Kidney capillary endothelial cell (primary cell): ENCODE results near the gene CENPB.
"Not testable (repeated sequence)": the region's sequence is repeated elsewhere in the genome, so short reads cannot be mapped to it uniquely, and the experiment has no call there.

ENCODE experiments used
- DNase-seq: peaks from one replicate; pipeline ENCODE4 v3.0.0-alpha.2; 2018; ENCODE audit warnings: low spot score

CENPB gene

GRCh38 chr20:3811467-3812258, 25.1 kb upstream of the CENPB start:
- peak; percentile 97 for DNase-seq

GRCh38 chr20:3808544-3808943, 22.0 kb upstream of the CENPB start:
- DNase-seq = no peak

DNA sequence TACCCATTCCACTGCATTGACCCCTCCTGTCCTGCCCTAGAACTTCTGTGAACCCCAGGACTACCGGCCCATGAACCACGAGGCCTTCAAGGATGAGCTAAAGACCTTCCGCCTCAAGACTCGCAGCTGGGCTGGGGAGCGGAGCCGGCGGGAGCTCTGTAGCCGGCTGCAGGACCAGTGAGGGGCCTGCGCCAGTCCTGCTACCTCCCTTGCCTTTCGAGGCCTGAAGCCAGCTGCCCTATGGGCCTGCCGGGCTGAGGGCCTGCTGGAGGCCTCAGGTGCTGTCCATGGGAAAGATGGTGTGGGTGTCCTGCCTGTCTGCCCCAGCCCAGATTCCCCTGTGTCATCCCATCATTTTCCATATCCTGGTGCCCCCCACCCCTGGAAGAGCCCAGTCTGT, 18.2 kb upstream of the CENPB start:
- no peak for DNase-seq

- no peak for DNase-seq
Observed at GRCh38 chr20:3804254-3804751, 17.8 kb upstream of the CENPB start.

DNA sequence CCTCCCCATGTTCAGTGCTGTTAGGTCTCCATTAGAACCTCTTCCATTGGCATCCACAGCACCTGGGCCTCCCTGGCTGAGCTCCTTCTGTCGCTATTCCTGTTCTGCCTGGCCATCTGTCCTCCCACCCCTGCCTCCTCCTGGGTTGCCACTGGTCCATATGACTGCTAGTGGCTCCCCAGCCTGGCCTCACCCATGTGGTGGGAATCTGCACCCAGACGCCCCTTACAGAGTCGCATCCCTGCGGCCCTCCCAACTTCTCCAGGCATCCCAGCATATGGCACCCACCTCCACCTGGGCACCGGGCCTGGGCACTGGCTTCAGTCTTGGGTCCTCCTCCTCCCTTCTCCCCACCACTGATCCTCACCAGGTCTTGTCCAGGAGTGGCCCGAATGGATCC, 17.3 kb upstream of the CENPB start:
- no peak for DNase-seq

DNA sequence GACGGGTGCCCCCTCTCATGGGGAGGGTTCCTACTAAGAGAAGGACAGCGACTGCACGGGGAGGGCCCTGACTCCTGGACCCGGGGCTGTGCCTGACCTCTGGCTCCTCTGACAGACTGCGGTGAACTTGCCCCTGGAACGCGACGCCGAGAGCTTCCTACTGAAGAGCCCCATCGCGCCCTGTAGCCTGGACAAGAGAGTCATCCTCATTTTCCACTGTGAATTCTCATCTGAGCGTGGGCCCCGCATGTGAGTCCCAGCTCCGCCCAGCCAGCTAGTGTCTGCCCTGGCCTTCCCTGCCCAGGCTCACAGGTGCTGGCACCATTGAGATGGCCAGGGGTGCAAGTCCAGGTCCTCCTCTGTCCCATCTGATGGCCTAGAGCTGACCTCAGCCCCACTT, 16.7 kb upstream of the CENPB start:
- no peak for DNase-seq

GRCh38 chr20:3802524-3803239, 16.1 kb upstream of the CENPB start:
- no peak for DNase-seq

GRCh38 chr20:3801846-3802245, 15.3 kb upstream of the CENPB start:
- no peak for DNase-seq

DNA sequence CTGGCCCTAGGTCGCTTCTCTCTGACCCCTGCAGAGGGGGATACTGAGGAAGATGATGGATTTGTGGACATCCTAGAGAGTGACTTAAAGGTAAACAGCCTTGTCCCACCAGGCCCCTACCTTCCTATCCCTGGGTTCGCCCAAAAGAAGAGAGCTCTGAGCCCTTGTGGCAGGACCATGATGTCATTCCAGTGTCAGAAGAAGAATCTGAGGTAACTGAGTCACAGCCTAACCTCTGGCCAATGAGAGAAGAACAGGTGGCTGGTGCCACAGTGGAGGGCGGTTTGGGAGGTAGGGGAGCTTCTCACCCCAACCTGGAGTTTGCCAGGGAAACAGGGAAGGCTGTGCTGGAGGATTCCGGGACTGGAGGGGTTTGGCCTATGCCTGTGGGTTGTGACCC, 14.8 kb upstream of the CENPB start:
- DNase-seq = no peak

DNA sequence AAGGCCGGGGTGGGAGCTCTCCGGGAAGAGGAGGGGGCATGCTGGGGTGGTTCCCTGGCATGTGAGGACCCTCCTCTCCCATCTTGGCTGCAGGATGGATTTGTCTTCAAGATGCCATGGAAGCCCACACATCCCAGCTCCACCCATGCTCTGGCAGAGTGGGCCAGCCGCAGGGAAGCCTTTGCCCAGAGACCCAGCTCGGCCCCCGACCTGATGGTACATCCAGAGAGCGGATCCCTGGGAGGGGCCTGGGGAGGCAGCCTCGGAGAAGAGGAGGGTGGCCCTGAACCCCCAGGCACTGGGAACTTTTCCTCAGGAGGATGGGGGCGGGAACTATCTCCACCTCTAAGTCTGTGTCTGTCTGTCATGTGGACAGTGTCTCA, 14.3 kb upstream of the CENPB start:
- no peak for DNase-seq

- DNase-seq = no peak
Observed at GRCh38 chr20:3800256-3800877, 13.8 kb upstream of the CENPB start.

DNA sequence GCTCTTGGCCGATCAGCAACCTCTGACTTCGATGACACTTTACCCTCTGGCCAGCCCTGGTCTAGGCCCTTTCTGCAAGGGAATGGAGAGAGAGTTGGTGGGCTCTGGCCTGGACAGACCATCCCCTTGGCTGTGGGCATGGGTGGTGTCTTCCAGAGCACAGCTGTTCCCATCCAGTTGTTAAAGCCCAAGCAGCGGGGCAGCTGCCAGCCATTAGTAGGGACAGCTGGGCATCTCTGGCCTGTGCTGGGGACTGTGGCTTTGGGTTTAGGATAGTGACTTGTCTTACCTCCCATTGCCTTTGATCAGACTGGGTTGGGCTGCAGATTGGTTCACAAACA, 12.3 kb upstream of the CENPB start:
- DNase-seq = no peak

DNA sequence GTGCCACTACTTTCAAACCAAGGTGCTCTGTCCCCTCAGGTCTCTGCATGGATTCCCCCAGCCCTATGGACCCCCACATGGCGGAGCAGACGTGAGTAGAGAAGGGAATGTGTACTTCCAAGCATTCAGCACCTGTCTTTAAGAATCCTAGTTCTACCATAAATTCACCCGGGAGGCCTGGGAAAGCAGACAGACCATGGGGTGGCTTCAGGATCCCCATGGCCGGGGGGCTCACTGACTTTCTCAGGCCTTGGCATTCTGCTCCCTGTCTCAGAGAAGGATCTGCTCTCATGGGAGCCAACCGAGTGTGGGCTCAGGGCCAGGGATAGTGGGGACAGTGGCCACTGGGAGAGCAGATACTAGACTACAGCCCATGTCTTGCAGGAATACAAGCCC, 11.8 kb upstream of the CENPB start:
- no peak for DNase-seq

DNA sequence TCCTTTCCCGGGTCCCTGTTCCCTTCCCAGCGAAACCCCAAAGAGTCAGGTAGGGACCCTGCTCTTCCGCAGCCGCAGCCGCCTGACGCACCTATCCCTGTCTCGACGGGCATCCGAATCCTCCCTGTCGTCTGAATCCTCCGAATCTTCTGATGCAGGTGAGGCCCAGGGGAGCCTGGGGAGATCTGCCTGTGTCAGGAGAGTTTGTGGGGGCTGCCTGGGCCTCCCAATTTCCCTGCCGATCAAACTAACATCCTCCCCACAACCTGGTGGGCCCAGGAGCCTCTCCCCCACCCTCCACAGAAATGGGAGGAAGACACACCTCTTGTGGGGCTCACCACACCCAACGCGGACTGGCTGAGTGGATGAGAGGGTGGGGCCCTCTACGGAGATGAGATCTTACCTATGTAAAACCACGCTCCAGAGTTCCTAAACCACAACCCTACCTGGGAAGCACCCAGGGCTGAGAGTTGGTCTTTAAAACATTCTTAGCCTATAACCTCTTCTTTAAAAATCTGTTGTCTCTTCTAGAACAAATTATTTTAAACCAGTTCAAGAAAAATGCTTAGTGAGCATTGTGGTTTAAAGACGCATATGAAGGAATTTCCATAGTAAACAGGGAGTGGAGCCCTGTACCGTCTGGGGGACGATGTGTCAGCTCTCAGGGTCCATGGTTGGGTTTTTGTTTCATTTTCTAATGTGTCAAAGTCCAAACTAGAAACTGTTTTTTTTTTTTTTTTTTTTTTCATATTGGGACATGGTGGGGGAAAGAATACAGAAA, 11.2 kb upstream of the CENPB start:
- DNase-seq = no peak

- no peak for DNase-seq
Observed at GRCh38 chr20:3797226-3797545, 10.6 kb upstream of the CENPB start.

- DNase-seq = no peak
Observed at GRCh38 chr20:3796477-3797225, 10.1 kb upstream of the CENPB start.

DNA sequence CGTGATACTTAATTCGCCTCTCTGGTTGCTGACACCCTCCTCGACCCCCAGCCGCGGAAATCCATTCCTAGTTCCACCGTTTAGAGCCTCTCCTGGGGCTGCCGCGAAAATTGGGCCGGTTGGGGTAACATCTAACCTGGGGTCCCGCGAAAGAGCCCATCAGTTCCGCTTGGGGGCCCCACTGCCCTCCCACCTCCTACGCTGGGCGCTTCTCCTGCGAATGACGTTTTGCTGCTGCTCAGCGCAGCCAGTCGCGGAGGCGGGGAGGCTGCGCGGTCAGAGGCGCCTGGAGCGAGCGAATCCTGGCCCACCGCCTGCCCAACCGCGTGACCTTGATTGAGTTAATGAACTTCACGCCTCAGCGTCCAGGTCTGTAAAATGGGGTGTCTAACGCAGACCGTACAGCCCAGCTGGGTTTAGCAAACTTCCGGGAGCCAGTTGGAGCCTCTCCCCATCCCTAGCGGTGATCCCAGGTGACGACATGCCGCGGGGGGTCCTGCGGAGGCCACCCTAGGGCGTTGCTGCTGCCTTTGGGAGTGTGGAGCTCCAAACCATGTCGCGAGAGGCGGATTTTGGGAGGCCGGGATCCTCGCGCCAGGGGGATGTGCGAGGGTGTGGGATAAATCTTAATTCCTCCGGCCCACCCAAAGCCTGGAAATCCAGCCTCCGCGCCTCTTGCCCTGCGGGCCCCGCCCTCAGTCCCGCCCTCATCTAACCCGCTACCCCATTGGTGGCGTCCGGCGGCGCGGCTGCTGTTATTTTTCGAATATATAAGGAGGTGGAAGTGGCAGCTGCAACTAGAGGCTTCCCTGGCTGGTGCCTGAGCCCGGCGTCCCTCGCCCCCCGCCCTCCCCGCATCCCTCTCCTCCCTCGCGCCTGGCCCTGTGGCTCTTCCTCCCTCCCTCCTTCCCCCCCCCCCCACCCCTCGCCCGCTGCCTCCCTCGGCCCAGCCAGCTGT, 9.2 kb upstream of the CENPB start, which contains the start of gene CDC25B:
Gene CDC25B, plus strand, starts transcription at position 800 of the 958 bp plus-strand sequence. CDS start 222 bp downstream, outside the sequence.
- DNase-seq = peak; percentile 81

DNA sequence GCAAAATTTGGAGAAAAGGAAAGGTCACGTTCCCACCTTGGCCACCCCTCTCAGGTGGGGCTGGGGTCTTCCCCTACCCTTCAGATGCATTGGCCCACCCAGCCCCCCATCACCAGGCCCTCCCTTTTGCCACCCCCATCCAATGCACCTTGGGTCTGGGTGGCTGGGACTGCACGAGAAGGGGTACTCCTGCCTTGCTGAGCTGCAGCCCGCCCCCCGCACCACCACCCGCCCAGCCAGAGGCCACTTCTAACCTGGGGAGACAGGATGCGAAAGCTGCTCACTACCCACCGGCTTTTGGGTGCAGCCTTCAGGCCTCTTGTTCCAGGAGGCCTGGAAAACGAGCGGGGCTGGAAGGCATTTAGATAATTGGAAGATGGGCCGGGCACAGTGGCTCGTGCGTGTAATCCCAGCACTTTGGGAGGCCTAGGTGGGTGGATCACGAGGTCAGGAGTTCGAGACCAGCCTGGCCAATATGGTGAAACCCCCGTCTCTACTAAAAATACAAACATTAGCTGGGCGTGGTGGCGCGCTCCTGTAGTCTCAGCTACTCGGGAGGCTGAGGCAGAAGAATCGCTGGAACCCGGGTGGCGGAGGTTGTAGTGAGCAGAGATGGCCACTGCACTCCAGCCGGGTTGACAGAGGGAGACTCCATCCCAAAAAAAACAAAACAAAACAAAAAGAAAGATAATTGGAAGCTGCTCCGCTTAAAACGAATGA, 8.3 kb upstream of the CENPB start:
- no peak for DNase-seq

DNA sequence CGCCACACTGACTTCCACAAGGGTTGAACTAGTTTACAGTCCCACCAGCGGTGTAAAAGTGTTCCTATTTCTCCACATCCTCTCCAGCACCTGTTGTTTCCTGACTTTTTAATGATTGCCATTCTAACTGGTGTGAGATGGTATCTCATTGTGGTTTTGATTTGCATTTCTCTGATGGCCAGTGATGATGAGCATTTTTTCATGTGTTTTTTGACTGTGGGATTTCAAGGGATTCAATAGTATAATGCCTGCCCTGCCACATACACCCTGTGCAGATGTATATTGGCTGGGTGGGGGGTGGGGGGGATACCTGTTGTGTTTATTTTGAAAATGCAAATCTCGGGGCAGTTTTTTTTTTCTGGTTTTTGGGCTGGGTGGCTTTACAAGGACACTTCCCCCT, 7.6 kb upstream of the CENPB start:
- DNase-seq = not testable (repeated sequence)

DNA sequence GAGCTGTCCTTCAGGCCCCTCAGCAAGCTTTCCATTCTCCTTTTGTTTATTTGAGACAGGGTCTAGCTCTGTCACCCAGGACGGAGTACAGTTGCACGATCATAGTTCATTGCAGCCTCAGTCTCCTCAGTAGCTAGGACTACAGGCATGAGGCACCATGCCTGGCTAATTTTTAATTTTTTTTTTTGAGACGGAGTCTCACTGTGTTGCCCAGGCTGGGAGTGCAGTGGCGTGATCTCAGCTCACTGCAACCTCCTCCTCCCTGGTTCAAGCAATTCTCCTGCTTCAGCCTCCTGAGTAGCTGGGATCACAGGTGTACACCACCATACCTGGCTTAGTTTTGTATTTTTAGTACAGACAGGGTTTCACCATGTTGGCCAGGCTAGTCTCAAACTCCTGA, 2.7 kb upstream of the CENPB start:
- not testable (repeated sequence) for DNase-seq
